A673 (cell line): ENCODE measurements around the gene CABYR.

Source experiments
- CTCF ChIP-seq: fragments of 300-800, 200-600 bp; sonication (generic); conservative IDR thresholded peaks from 2 replicates; pipeline ENCODE4 v1.5.1; 2017; ENCODE audit warnings: low read depth, mild to moderate bottlenecking, antibody characterized with exemption, low read length, moderate library complexity, mixed read lengths
- EZH2 ChIP-seq: fragments of 200-600 bp; sonication (generic); IDR thresholded peaks from 2 replicates; pipeline ENCODE4 v1.6.1; 2017; ENCODE audit warnings: borderline replicate concordance, low read depth, mild to moderate bottlenecking, mixed read lengths, antibody characterized with exemption, low read length; ENCODE audit not compliant: poor library complexity, severe bottlenecking

GRCh38 chr18:24168496-24168895, 29.6 kb downstream of the CABYR start:
- TF ChIP-seq EZH2 = no peak
- no peak for TF ChIP-seq CTCF
